OCI-LY1 (cell line): ENCODE measurements around the gene TNRC6C.
"Not testable (repeated sequence)": the region's sequence is repeated elsewhere in the genome, so short reads cannot be mapped to it uniquely, and the experiment has no call there.

Experiments
- H2AFZ ChIP-seq: fragments of 200-600 bp; sonication (generic), shearing (Covaris generic); 2 replicates; pipeline ENCODE4 v1.6.0; 2014; ENCODE audit warnings: antibody characterized with exemption, mild to moderate bottlenecking, low read length
- H3F3A ChIP-seq: fragments of 200-600 bp; sonication (generic), shearing (Covaris generic); 2 replicates; pipeline ENCODE4 v1.6.0; 2014; ENCODE audit warnings: mild to moderate bottlenecking, antibody characterized with exemption, low read length, moderate library complexity; ENCODE audit not compliant: insufficient read depth
- H3K27ac ChIP-seq: fragments of 200-600 bp; sonication (generic); 2 replicates; pipeline ENCODE4 v1.5.1; 2014; ENCODE audit warnings: low read length, mixed run types, mild to moderate bottlenecking, low read depth; ENCODE audit not compliant: poor library complexity, severe bottlenecking
- H3K27me3 ChIP-seq: fragments of 200-600 bp; sonication (generic); 2 replicates; pipeline ENCODE4 v1.6.0; 2014; ENCODE audit warnings: antibody characterized with exemption, mild to moderate bottlenecking, low read length, moderate library complexity; ENCODE audit not compliant: insufficient read depth
- H3K36me3 ChIP-seq: fragments of 200-600 bp; sonication (generic); 2 replicates; pipeline ENCODE4 v1.6.1; 2014; ENCODE audit warnings: mild to moderate bottlenecking, antibody characterized with exemption, low read length, moderate library complexity, mixed read lengths; ENCODE audit not compliant: insufficient read depth
- H3K4me1 ChIP-seq: fragments of 200-600 bp; sonication (generic); 2 replicates; pipeline ENCODE4 v1.5.1; 2014; ENCODE audit warnings: mild to moderate bottlenecking, low read length, moderate library complexity; ENCODE audit not compliant: insufficient read depth, severe bottlenecking
- H3K4me2 ChIP-seq: fragments of 200-600 bp; sonication (generic), shearing (Covaris generic); 2 replicates; pipeline ENCODE4 v1.6.1; 2014; ENCODE audit warnings: low read length
- H3K4me3 ChIP-seq: fragments of 200-600 bp; sonication (generic); 2 replicates; pipeline ENCODE4 v1.5.1; 2014; ENCODE audit warnings: low read length, low read depth, mild to moderate bottlenecking, mixed read lengths; ENCODE audit not compliant: poor library complexity, severe bottlenecking
- H3K79me2 ChIP-seq: fragments of 200-600 bp; shearing (Covaris generic); 2 replicates; pipeline ENCODE4 v1.6.1; 2016; ENCODE audit warnings: mixed run types, low read length, mixed read lengths; ENCODE audit not compliant: insufficient read depth
- H3K9ac ChIP-seq: fragments of 200-600 bp; sonication (generic), shearing (Covaris generic); 2 replicates; pipeline ENCODE4 v1.6.1; 2014; ENCODE audit warnings: mild to moderate bottlenecking, low read length, mixed read lengths
- H3K9me2 ChIP-seq: fragments of 200-600 bp; sonication (generic), shearing (Covaris generic); 2 replicates; pipeline ENCODE4 v1.6.1; 2014; ENCODE audit warnings: low read depth, mild to moderate bottlenecking, low read length, mixed read lengths
- H3K9me3 ChIP-seq: fragments of 200-600 bp; shearing (Covaris generic); 2 replicates; pipeline ENCODE4 v1.6.1; 2014; ENCODE audit warnings: low read length, mixed read lengths
- H4K20me1 ChIP-seq: fragments of 200-600 bp; sonication (generic), shearing (Covaris generic); 2 replicates; pipeline ENCODE4 v1.6.0; 2016; ENCODE audit warnings: mild to moderate bottlenecking, low read length; ENCODE audit not compliant: insufficient read depth
- CTCF ChIP-seq: fragments of 200-600 bp; sonication (generic), shearing (Covaris generic); IDR thresholded peaks from 2 replicates; pipeline ENCODE4 v1.5.1; 2017; ENCODE audit warnings: mild to moderate bottlenecking, antibody characterized with exemption, low read length, moderate library complexity, mixed read lengths
- EZH2 ChIP-seq: fragments of 200-600 bp; sonication (generic), shearing (Covaris generic); IDR thresholded peaks from 2 replicates; pipeline ENCODE4 v1.8.0; 2017; ENCODE audit warnings: borderline replicate concordance, mixed run types, mild to moderate bottlenecking, antibody characterized with exemption, low read length, moderate library complexity, mixed read lengths

TNRC6C gene

GRCh38 chr17:78138204-78139060, 179.9 kb downstream of the TNRC6C start:
- Histone ChIP-seq H3F3A (no peaks in the 10 kb centered on the region), H3K9ac (no peak overlapping the region), H2AFZ (no peak overlapping the region), H3K4me2 (no peak overlapping the region), H3K4me1 (peaks cover 30% of the 10 kb centered on the region), H3K9me3 (no peaks in the 10 kb centered on the region), H3K27ac (peak overlapping the region; percentile 54), H3K9me2 (no peaks in the 10 kb centered on the region), H3K36me3 (peaks cover 36% of the 10 kb centered on the region), H3K4me3 (no peak overlapping the region), H3K27me3 (no peaks in the 10 kb centered on the region), H3K79me2 (no peaks in the 10 kb centered on the region), H4K20me1 (no peaks in the 10 kb centered on the region)
- TF ChIP-seq EZH2, result no peak
- TF ChIP-seq CTCF, result no peak

GRCh38 chr17:78139861-78140168, 181.3 kb downstream of the TNRC6C start:
- H3K9me3 ChIP-seq, H3K79me2 ChIP-seq, H4K20me1 ChIP-seq, H2AFZ ChIP-seq, H3F3A ChIP-seq, H3K27me3 ChIP-seq, H3K9me2 ChIP-seq, H3K9ac ChIP-seq: not testable (repeated sequence)
- Histone ChIP-seq H3K4me3 (peak overlapping the region; percentile 11), H3K4me1 (peaks cover 21% of the 10 kb centered on the region), H3K36me3 (peaks cover 32% of the 10 kb centered on the region), H3K27ac (peak overlapping the region; percentile 60), H3K4me2 (peak overlapping the region; percentile 34)

GRCh38 chr17:78140169-78141051, 181.9 kb downstream of the TNRC6C start:
- no peaks in the 10 kb centered on the region for H3K9me2 ChIP-seq
- peak overlapping the region; percentile 34 for H3K4me2 ChIP-seq
- peaks cover 21% of the 10 kb centered on the region for H3K4me1 ChIP-seq
- TF ChIP-seq EZH2 (no peak), CTCF (no peak)
- H3K36me3 ChIP-seq, result peaks cover 26% of the 10 kb centered on the region
- H3F3A ChIP-seq, result no peaks in the 10 kb centered on the region
- no peak overlapping the region for H2AFZ ChIP-seq
- H4K20me1 ChIP-seq, result no peaks in the 10 kb centered on the region
- no peaks in the 10 kb centered on the region for H3K79me2 ChIP-seq
- H3K4me3 ChIP-seq, result peak overlapping the region; percentile 11
- peak overlapping the region; percentile 60 for H3K27ac ChIP-seq
- no peaks in the 10 kb centered on the region for H3K9me3 ChIP-seq
- no peaks in the 10 kb centered on the region for H3K27me3 ChIP-seq
- no peak overlapping the region for H3K9ac ChIP-seq
